Measurements from ENCODE around the gene UCN2. TPM values are rescaled to one million over a fixed set of nuclear protein-coding genes. Genes with fewer than 3 reads are reported as not detected.

UCN2 gene
- total and polyA plus RNA-seq, 2 of the 8 experiments (the other 6 are each of a cell fraction or from before 2014, with no cell fraction given) = 0.14 TPM; not detected in 1

GRCh38 chr3:48552111-48552951, 11.2 kb downstream of the UCN2 start:
- Histone ChIP-seq H3K79me2 (ENCODE audit: control insufficient read depth in 1 of 2, insufficient read depth in 2 of 2, low read length in 2 of 2) (peaks cover 0 to 27% of the 10 kb centered on the region in 2 experiments; a peak in 1 of 4 replicates), H4K91ac (replicated peaks; ENCODE audit: insufficient read length, low read length) (no peak overlapping the region), H3K4me2 (ENCODE audit: insufficient read depth in 1 of 2, low read depth in 2 of 2, low read length in 2 of 2) (no peak overlapping the region), H2BK120ac (replicated peaks; ENCODE audit: low read depth, low read length) (no peak overlapping the region), H3K4me1 (replicated peaks in 1 of 4; ENCODE audit: control insufficient read depth in 3 of 4, insufficient read depth in 4 of 4, low read length in 3 of 4) (peaks cover 0 to 12% (median 7%) of the 10 kb centered on the region in 4 experiments; a peak in 6 of 7 replicates), H3K18ac (ENCODE audit: extremely low read depth, low read length) (no peak overlapping the region), H3K23ac (ENCODE audit: insufficient read length) (no peak overlapping the region), H2BK15ac (ENCODE audit: low read length) (no peak overlapping the region), H3K56ac (replicated peaks; ENCODE audit: insufficient read length, low read depth, low read length) (no peak overlapping the region), H3K4me3 (ENCODE audit: extremely low read depth in 1 of 4, insufficient read depth in 2 of 4, low read depth in 3 of 4, low read length in 4 of 4) (no peak overlapping the region), H2AFZ (ENCODE audit: low read length) (no peak overlapping the region), H2AK5ac (ENCODE audit: low read depth, low read length) (no peak overlapping the region), H4K8ac (ENCODE audit: extremely low read depth, insufficient read depth, low read length) (no peak overlapping the region; the same call in 1 of the 2 replicates), H4K20me1 (replicated peaks in 1 of 2; ENCODE audit: control insufficient read depth in 1 of 2, insufficient read depth in 2 of 2, low read length in 2 of 2) (peaks cover 0 to 8% of the 10 kb centered on the region in 2 experiments), H3K27me3 (replicated peaks in 1 of 4; ENCODE audit: control insufficient read depth in 3 of 4, extremely low read depth in 1 of 4, insufficient read depth in 3 of 4, low read length in 3 of 4) (no peaks in the 10 kb centered on the region), H3K36me3 (ENCODE audit: control insufficient read depth in 2 of 4, insufficient read depth in 4 of 4, low read length in 3 of 4) (peaks cover 0 to 5% (median 2%) of the 10 kb centered on the region in 4 experiments; a peak in 4 of 8 replicates), H3K14ac (ENCODE audit: insufficient read length) (no peak overlapping the region), H4K5ac (ENCODE audit: insufficient read length, low read depth, low read length) (no peak overlapping the region), H2BK20ac (ENCODE audit: low read length) (no peak overlapping the region), H2BK12ac (ENCODE audit: low read depth, low read length) (no peak overlapping the region), H3K9me3 (ENCODE audit: insufficient read depth in 2 of 2, low read depth in 1 of 2, low read length in 1 of 2) (no peaks in the 10 kb centered on the region), H3K4ac (replicated peaks; ENCODE audit: insufficient read length, low read depth, low read length) (no peak overlapping the region), H2BK5ac (ENCODE audit: low read depth, low read length) (0 out of 2 replicates have a peak overlapping the region, but pooled peaks have one; percentile 35), H3K27ac (ENCODE audit: low read depth, low read length) (no peak overlapping the region), H3K23me2 (ENCODE audit: low read depth, low read length) (peaks cover 2% of the 10 kb centered on the region; the same call in 1 of the 2 replicates), H3K9ac (replicated peaks in 1 of 4; ENCODE audit: extremely low read depth in 1 of 4, low read depth in 3 of 4, low read length in 3 of 4) (peak overlapping the region in 1 of 4 experiments; percentile 13; a peak in 1 of 7 replicates), H3K79me1 (ENCODE audit: low read depth, low read length) (peaks cover 11% of the 10 kb centered on the region)
- WGBS, 2 experiments (ENCODE audit: extremely low coverage in 1 of 2, insufficient coverage in 1 of 2, insufficient read length in 1 of 2, insufficient replicate concordance in 2 of 2, low coverage in 1 of 2, low lambda C conversion rate in 2 of 2, missing lambda C conversion rate in 1 of 2) = 94% methylated on average over 14 of the region's 14 CpGs; no CpG with 5 or more reads in 1 of the 2 experiments
- POLR2A ChIA-PET (ENCODE audit: partially characterized antibody) = interaction anchor here (0.6 to 6.0 kb wide), 8 partner anchors 11 to 152 kb away, joined by 3 to 34 read pairs (median 4); partner anchors contain the start of genes CCDC51, CELSR3, TMA7 and UCN2
- DNase-seq (ENCODE audit: low read depth in 1 of 2, low spot score in 2 of 2) = peak in 1 of 2 experiments; percentile 40
- CTCF ChIA-PET (ENCODE audit: partially characterized antibody) = interaction anchor here (0.8 to 5.0 kb wide), 16 partner anchors 9 to 144 kb away, joined by 3 to 67 read pairs (median 4); partner anchors contain the start of genes SLC26A6 and UQCRC1
- no peak for FAIRE-seq
- no peak for TF ChIP-seq EGR1 (IDR thresholded peaks at IDR 0.05; ENCODE audit: borderline replicate concordance, low read depth, low read length)
- no peak for TF ChIP-seq ATF2 (IDR thresholded peaks at IDR 0.05; ENCODE audit: low read length)
- no peak for TF ChIP-seq CTCF (IDR thresholded peaks at IDR 0.05; ENCODE audit: control extremely low read depth in 1 of 3, insufficient read depth in 1 of 3, low read depth in 1 of 3, low read length in 3 of 3)
- TF ChIP-seq E2F6 (IDR thresholded peaks at IDR 0.05) = peak; percentile 80
- TF ChIP-seq POLR2A (IDR thresholded peaks at IDR 0.05; ENCODE audit: control extremely low read depth in 1 of 2, low read depth in 2 of 2, low read length in 2 of 2) = no peak

Data from H1 (cell line).